HEK293T (cell line): ENCODE measurements around the gene GRID1.

Source experiments
- CTCF ChIA-PET: fragments of 350-600 bp; formaldehyde crosslinking; extraction: SDS; loops from one replicate; lab custom pipeline; 2021; ENCODE audit warnings: antibody characterized with exemption, inconsistent platforms; lab: Yijun Ruan, JAX
- POLR2A ChIA-PET: fragments of 350-600 bp; formaldehyde crosslinking; extraction: SDS; loops from one replicate; lab custom pipeline; 2020; ENCODE audit warnings: antibody characterized with exemption, inconsistent platforms; lab: Yijun Ruan, JAX
- DNase-seq: peaks from one replicate; pipeline ENCODE4 v3.0.0; 2012; ENCODE audit warnings: mixed read lengths; ENCODE audit errors: extremely low spot score
- ARNT ChIP-seq: fragments of 450-650 bp; IDR thresholded peaks from 2 replicates; pipeline ENCODE4 v1.6.1; 2017; ENCODE audit warnings: mild to moderate bottlenecking
- BHLHE40 ChIP-seq: fragments of 450-650 bp; IDR thresholded peaks from 2 replicates; pipeline ENCODE4 v1.6.1; 2016; ENCODE audit warnings: mild to moderate bottlenecking, moderate library complexity, borderline replicate concordance
- CTBP1 ChIP-seq: fragments of 450-650 bp; IDR thresholded peaks from 2 replicates; pipeline ENCODE4 v1.6.1; 2016; ENCODE audit warnings: borderline replicate concordance
- ELF4 ChIP-seq: fragments of 450-650 bp; IDR thresholded peaks from 2 replicates; pipeline ENCODE4 v1.6.1; 2017; ENCODE audit warnings: antibody characterized with exemption
- FOXA1 ChIP-seq: fragments of 450-650 bp; IDR thresholded peaks from 2 replicates; pipeline ENCODE4 v1.6.1; 2016; ENCODE audit warnings: mild to moderate bottlenecking
- FOXK2 ChIP-seq: fragments of 450-650 bp; IDR thresholded peaks from 2 replicates; pipeline ENCODE4 v1.6.1; 2016; ENCODE audit warnings: mild to moderate bottlenecking
- FOXM1 ChIP-seq: fragments of 450-650 bp; IDR thresholded peaks from 2 replicates; pipeline ENCODE4 v1.6.1; 2017; ENCODE audit warnings: mild to moderate bottlenecking, borderline replicate concordance
- HDGF ChIP-seq: fragments of 450-650 bp; IDR thresholded peaks from 2 replicates; pipeline ENCODE4 v1.6.1; 2017; ENCODE audit warnings: antibody characterized with exemption, borderline replicate concordance
- L3MBTL2 ChIP-seq: fragments of 450-650 bp; conservative IDR thresholded peaks from 2 replicates; pipeline ENCODE4 v1.6.1; 2016; ENCODE audit warnings: mild to moderate bottlenecking
- LEF1 ChIP-seq: fragments of 450-650 bp; IDR thresholded peaks from 2 replicates; pipeline ENCODE4 v1.6.1; 2017; ENCODE audit warnings: mild to moderate bottlenecking, borderline replicate concordance
- NFRKB ChIP-seq: fragments of 450-650 bp; IDR thresholded peaks from 2 replicates; pipeline ENCODE4 v1.6.1; 2016; ENCODE audit warnings: mild to moderate bottlenecking, moderate library complexity
- PKNOX1 ChIP-seq: fragments of 450-650 bp; IDR thresholded peaks from 2 replicates; pipeline ENCODE4 v1.6.1; 2016
- SP1 ChIP-seq: fragments of 450-650 bp; IDR thresholded peaks from 2 replicates; pipeline ENCODE4 v1.6.1; 2017
- SUZ12 ChIP-seq: fragments of 450-650 bp; IDR thresholded peaks from 2 replicates; pipeline ENCODE4 v1.6.1; 2016; ENCODE audit warnings: mild to moderate bottlenecking
- TARDBP ChIP-seq: fragments of 450-650 bp; IDR thresholded peaks from 2 replicates; pipeline ENCODE4 v1.6.1; 2016
- ZNF384 ChIP-seq: fragments of 450-650 bp; IDR thresholded peaks from 2 replicates; pipeline ENCODE4 v1.6.1; 2016

The GRID1 gene

GRCh38 chr10:86388119-86388704, 21.6 kb upstream of the GRID1 start:
- no peak for TF ChIP-seq CTBP1
- TF ChIP-seq ARNT = no peak
- TF ChIP-seq BHLHE40 = no peak
- no peak for TF ChIP-seq FOXK2
- no peak for TF ChIP-seq ZNF384
- DNase-seq = no peak
- ChIA-PET CTCF (interaction anchor here (0.7 to 1.0 kb wide), 2 partner anchors 19 to 1868 kb away, joined by 3 to 4 read pairs; no protein-coding TSS in a partner anchor), POLR2A (no interaction called here)

DNA sequence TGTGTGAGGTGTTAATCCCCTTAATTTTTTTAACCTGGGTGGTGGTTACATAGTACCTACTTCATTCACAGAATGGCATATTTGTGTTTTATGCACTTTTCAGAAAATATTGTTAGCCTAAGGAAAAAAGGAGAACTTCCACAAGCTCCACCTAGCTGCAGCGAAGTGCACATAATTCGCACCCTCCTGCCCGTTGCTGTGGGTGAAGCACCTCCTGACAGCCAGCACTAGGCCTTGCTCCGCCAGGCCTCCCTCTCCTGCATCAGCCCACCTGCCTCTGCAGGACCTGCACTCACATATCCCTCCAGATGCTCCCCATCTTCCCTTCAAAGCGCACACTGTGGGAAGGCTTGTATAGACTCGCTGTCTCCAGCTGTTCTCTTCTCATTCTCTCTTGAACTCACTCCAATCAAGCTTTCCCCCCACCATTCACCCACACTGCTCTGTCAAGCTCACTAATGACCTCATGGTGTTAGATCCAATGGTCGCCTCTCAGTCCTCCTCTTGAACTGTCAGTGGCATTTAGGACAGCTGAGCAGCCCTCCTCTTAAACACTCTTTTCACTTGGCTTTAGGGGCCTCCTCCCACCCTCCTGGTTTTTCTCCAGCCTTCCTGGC, 20.7 kb upstream of the GRID1 start:
- ChIA-PET POLR2A (no interaction called here), CTCF (interaction anchor here (1.0 kb wide), 1 partner anchor 13 kb away, joined by 3 read pairs; no protein-coding TSS in a partner anchor)
- TF ChIP-seq ZNF384 = no peak
- no peak for TF ChIP-seq NFRKB
- TF ChIP-seq HDGF = no peak
- TF ChIP-seq FOXM1 = no peak
- no peak for TF ChIP-seq FOXA1
- no peak for TF ChIP-seq SUZ12
- TF ChIP-seq LEF1 = no peak
- no peak for TF ChIP-seq FOXK2
- TF ChIP-seq PKNOX1 = no peak
- no peak for TF ChIP-seq TARDBP
- no peak for TF ChIP-seq BHLHE40
- no peak for TF ChIP-seq CTBP1
- no peak for TF ChIP-seq ARNT
- TF ChIP-seq L3MBTL2 = no peak
- no peak for TF ChIP-seq SP1
- TF ChIP-seq ELF4 = no peak
- DNase-seq = no peak

DNA sequence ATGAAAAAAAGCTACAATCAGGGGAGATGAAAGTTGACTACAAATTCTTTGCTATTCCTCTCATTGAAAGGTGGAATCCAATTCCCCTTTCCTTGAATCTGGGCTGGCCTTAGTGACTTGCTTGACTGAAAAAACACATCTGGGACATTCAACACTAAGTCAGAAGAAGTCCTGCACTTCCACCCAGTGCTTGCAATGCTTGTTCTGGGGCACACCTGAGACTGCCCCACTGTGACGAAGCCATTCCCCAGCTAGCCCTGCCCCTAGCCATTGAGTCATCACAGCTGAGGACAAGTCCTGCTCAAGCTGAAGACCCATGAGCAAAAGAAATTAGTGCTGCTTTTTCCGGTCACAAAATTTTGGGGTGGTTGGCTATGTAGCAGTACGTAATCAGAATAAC, 19.2 kb upstream of the GRID1 start:
- CTCF ChIA-PET = interaction anchor here (0.8 kb wide), 1 partner anchor 16 kb away, joined by 3 read pairs; no protein-coding TSS in a partner anchor
- no peak for TF ChIP-seq L3MBTL2
- no peak for DNase-seq
- POLR2A ChIA-PET = no interaction called here

DNA sequence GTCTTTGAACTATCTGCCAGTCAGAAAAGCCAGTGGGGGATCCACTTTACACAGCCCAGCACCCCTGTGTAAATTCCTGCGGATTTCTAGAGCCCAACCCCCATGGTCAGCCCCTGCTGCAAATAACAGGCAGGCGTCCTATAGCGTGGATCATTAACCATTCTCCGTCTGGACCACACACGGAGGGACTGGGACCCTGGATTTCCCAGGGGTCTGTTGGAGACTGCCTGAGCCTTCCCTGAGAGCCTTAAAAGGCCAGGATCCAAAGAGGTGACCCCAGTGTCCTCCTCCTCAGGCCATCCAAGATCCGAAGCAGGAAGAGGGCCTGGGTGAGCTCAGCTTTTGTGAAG, 11.2 kb upstream of the GRID1 start:
- ChIA-PET POLR2A (no interaction called here), CTCF (interaction anchor here (0.5 to 0.7 kb wide), 2 partner anchors 22 to 1834 kb away, joined by 3 read pairs; no protein-coding TSS in a partner anchor)
- DNase-seq = no peak
- TF ChIP-seq SP1 (no peak), FOXM1 (no peak), ZNF384 (no peak), SUZ12 (no peak), TARDBP (no peak), PKNOX1 (no peak), NFRKB (no peak), BHLHE40 (no peak), CTBP1 (no peak), ARNT (no peak), ELF4 (no peak), FOXA1 (no peak), LEF1 (no peak)

DNA sequence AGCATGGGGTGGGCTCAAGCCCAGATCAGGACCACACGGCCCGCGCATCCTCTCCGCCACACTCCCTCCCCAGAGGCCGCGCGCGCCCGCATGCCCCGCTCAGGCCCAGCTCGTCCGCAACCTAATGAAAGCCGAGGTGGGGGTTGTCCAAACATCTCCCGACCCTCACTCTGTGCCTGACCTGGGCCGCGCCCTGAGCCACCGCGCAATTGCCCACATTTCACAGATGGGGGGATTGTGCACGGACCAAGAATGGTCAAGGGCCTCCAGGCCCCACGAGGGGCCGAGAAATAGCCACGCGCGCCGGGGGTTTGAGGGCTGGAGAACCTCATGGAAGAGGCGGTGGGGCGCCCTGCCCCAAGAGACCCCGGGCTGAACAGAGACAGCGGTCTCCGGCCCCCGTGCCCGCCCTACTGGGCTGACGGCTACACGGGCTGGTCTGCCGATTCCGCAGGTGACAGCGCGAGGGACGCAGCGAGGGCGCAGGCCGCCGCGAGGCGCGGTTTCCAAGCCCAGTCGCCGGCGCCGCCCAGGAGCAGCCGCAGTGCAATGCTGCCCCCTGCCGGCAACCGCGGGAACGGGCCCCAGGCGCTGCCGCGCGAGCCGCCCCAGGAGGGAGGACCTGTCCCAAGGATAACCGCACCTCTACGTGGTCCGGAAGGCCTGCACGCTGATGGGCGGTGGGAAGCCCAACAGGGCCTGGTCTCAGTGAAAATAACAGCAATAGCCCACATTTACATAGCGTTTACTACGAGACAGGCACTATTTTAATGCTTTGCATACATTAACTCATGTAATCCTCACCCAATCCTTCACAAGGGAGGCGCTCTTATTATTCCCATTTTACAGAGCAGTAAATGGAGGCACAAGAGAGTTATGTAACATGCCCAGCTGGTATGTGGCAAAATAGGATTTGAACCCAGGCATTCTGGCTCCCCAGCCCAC, 10.5 kb upstream of the GRID1 start:
- ChIA-PET POLR2A (no interaction called here), CTCF (interaction anchor here (0.5 to 1.2 kb wide), 3 partner anchors 28 to 1834 kb away, joined by 3 read pairs; no protein-coding TSS in a partner anchor)
- TF ChIP-seq L3MBTL2 (peak; percentile 67), FOXA1 (no peak), SUZ12 (no peak), LEF1 (0 out of 2 replicates have a peak, but pooled peaks have one; percentile 43), TARDBP (no peak)
- peak; percentile 91 for DNase-seq

DNA sequence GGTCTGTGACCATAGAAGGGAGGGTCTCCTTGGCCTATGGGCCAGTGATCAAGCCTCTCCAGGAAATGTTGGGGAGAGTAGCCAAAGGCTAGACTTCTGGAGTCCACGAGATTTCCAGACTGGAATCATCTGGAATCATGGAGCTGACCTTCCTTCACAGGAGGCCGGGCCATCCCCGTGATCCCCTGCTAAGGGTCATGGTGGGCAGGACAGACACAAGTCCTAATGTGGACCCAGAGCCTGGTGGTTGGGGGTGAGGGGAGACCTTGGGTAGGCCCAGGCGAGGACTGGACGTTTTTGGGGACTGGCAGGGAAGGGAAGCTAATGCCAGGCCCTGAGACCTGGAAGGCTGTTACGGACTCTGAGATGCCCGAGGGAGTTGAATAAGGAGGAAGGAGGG, 9.8 kb upstream of the GRID1 start:
- CTCF ChIA-PET = interaction anchor here (0.6 to 1.2 kb wide), 2 partner anchors 27 to 115 kb away, joined by 3 read pairs; no protein-coding TSS in a partner anchor
- no peak for TF ChIP-seq CTBP1
- no peak for DNase-seq
- POLR2A ChIA-PET = no interaction called here

- DNase-seq = no peak
- ChIA-PET CTCF (interaction anchor here (0.7 kb wide), 1 partner anchor 1200 kb away, joined by 3 read pairs; no protein-coding TSS in a partner anchor), POLR2A (no interaction called here)
- no peak for TF ChIP-seq BHLHE40
- no peak for TF ChIP-seq FOXK2
- TF ChIP-seq PKNOX1 = no peak
- TF ChIP-seq NFRKB = no peak
- no peak for TF ChIP-seq SP1
- TF ChIP-seq L3MBTL2 = no peak
These were observed 8.6 kb upstream of the GRID1 start for GRCh38 chr10:86375204-86375603.
